22Rv1 (cell line): Measurements from ENCODE around the gene RNF5.

Source experiments
- CTCF ChIP-seq: fragments of 450-650 bp; IDR thresholded peaks from 2 replicates; pipeline ENCODE4 v1.5.1; 2017; ENCODE audit warnings: mild to moderate bottlenecking
- ZFX ChIP-seq: fragments of 450-650 bp; IDR thresholded peaks from 2 replicates; pipeline ENCODE4 v1.6.1; 2017; ENCODE audit warnings: antibody characterized with exemption, borderline replicate concordance

GRCh38 chr6:32140420-32141046, 37.7 kb upstream of the RNF5 start:
- TF ChIP-seq CTCF (no peak), ZFX (no peak)
